Hepatocyte (in vitro differentiated cells): ENCODE measurements around the gene ASPSCR1. TPM values are rescaled to one million over a fixed set of nuclear protein-coding genes. Genes with fewer than 3 reads are reported as not detected.
A peak's percentile ranks its signal among the peaks of the same experiment; 100 is the strongest.

Experiments
- DNase-seq: peaks from one replicate; pipeline ENCODE4 v3.0.0-alpha.2; 2016; ENCODE audit warnings: low spot score
- H2AFZ ChIP-seq: fragments of 200-600 bp; sonication (generic); 2 replicates; pipeline ENCODE4 v1.6.0; 2016; ENCODE audit warnings: antibody characterized with exemption, mild to moderate bottlenecking
- H3K27ac ChIP-seq: fragments of 200-600 bp; sonication (generic); 2 replicates; pipeline ENCODE4 v1.5.1; 2016; ENCODE audit warnings: mild to moderate bottlenecking
- H3K27me3 ChIP-seq: fragments of 200-600 bp; sonication (generic); 2 replicates; pipeline ENCODE4 v1.6.1; 2016
- H3K36me3 ChIP-seq: fragments of 200-600 bp; sonication (generic); replicated peaks from 2 replicates; pipeline ENCODE4 v1.5.1; 2016; ENCODE audit warnings: low read depth; ENCODE audit not compliant: insufficient read depth
- H3K4me1 ChIP-seq: fragments of 200-600 bp; sonication (generic); 2 replicates; pipeline ENCODE4 v1.5.1; 2016; ENCODE audit warnings: mild to moderate bottlenecking, moderate library complexity; ENCODE audit not compliant: insufficient read depth
- H3K4me2 ChIP-seq: fragments of 200-600 bp; sonication (generic); 2 replicates; pipeline ENCODE4 v1.6.0; 2016
- H3K4me3 ChIP-seq: fragments of 200-600 bp; sonication (generic); 2 replicates; pipeline ENCODE4 v1.5.1; 2016; ENCODE audit warnings: mild to moderate bottlenecking
- H3K79me2 ChIP-seq: fragments of 200-600 bp; sonication (generic); 2 replicates; pipeline ENCODE4 v1.6.0; 2017; ENCODE audit warnings: mild to moderate bottlenecking
- H3K9me2 ChIP-seq: fragments of 200-600 bp; sonication (generic); replicated peaks from 2 replicates; pipeline ENCODE4 v1.6.0; 2017; ENCODE audit warnings: mild to moderate bottlenecking; ENCODE audit not compliant: insufficient read depth
- H3K9me3 ChIP-seq: fragments of 200-600 bp; sonication (generic); 2 replicates; pipeline ENCODE4 v1.5.1; 2016; ENCODE audit warnings: low read depth, mild to moderate bottlenecking
- H4K20me1 ChIP-seq: fragments of 200-600 bp; sonication (generic); 2 replicates; pipeline ENCODE4 v1.6.0; 2016; ENCODE audit warnings: mild to moderate bottlenecking; ENCODE audit not compliant: insufficient read depth, poor library complexity, severe bottlenecking
- EZH2 ChIP-seq: fragments of 200-600 bp; sonication (generic); IDR thresholded peaks from 2 replicates; pipeline ENCODE4 v1.6.1; 2016; ENCODE audit warnings: antibody characterized with exemption, mild to moderate bottlenecking, borderline replicate concordance
- EZH2phosphoT487 ChIP-seq: fragments of 200-600 bp; sonication (generic); IDR thresholded peaks from one replicate; pipeline ENCODE4 v1.6.1; 2018; ENCODE audit warnings: antibody characterized with exemption, mild to moderate bottlenecking, low read depth, moderate library complexity; ENCODE audit not compliant: unreplicated experiment, severe bottlenecking
- WGBS: methylation state at CpG from one replicate; pipeline ENCODE4 v1.1.6; 2016; ENCODE audit warnings: low lambda C conversion rate; ENCODE audit errors: missing lambda C conversion rate; 5-methylcytosine and 5-hydroxymethylcytosine counted together
- polyA plus RNA-seq: library from polyadenylated mRNA; unstranded; fragments of >200 nt; fragmentation: Nextera tagmentation; extraction: Ambion mirVana; gene quantifications from 2 replicates; pipeline ENCODE4 v1.2.1, GENCODE V29; 2016
- total RNA-seq: library from RNA; depleted of rRNA; stranded (reverse); fragments of >200 nt; gene quantifications from 2 replicates; pipeline ENCODE4 v1.2.3, GENCODE V29; 2014
- TF ChIP-seq, protein P1 (sequence below): fragments of 200-600 bp; sonication (generic); IDR thresholded peaks from 2 replicates; pipeline ENCODE4 v1.5.1; 2016; ENCODE audit warnings: antibody characterized with exemption, mild to moderate bottlenecking; ENCODE audit not compliant: poor library complexity

ASPSCR1 gene
- total and polyA plus RNA-seq, 2 experiments from 2014 or later: 28.4 to 45.9 TPM

DNA sequence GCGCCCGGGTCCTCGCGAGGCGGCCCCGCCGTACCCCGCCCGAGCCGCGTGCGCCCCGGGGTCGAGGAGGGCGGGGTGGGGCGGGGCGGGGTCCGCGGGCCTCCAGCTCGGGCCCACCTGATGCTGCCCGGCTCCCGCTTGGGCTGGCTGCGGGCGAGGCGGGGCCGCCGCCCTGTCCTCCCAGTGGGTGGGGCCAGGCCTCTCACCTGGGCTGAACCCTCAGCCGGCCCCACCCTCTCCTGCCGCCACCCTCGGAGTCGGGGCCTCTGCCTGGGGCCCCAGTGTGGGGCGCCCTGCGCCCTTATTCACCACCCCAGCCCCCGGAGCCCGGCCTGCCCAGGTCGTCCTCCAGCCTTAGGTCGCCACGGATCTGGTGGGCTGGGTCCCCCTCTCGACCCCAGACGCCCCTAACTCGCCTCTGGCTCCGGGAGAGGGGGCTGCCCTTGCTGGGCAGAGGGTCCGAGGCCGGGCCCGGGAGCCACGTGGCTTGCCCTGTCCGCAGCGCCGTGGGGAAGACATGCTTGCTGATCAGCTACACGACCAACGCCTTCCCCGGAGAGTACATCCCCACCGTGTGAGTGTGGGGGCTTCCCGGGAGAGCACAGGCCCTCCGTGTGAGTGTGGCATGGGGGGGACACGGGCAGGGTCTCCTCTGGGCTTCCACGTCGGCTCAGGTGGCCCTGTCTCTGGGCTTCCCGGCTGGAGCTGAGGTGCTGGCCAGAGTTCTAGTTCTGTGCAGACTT lies 54.6 kb downstream of the ASPSCR1 start:
- WGBS: 21% methylated on average over 28 of the region's 59 CpGs
- H3K4me3 ChIP-seq: peak overlapping the region; percentile 24
- peaks cover 20% of the 10 kb centered on the region for H3K4me1 ChIP-seq
- H3K27me3 ChIP-seq: no peaks in the 10 kb centered on the region
- H3K9me2 ChIP-seq: no peaks in the 10 kb centered on the region
- H3K79me2 ChIP-seq: peaks cover 11% of the 10 kb centered on the region
- H3K4me2 ChIP-seq: peak overlapping the region; percentile 96
- no peaks in the 10 kb centered on the region for H4K20me1 ChIP-seq
- TF ChIP-seq, protein P1, sequence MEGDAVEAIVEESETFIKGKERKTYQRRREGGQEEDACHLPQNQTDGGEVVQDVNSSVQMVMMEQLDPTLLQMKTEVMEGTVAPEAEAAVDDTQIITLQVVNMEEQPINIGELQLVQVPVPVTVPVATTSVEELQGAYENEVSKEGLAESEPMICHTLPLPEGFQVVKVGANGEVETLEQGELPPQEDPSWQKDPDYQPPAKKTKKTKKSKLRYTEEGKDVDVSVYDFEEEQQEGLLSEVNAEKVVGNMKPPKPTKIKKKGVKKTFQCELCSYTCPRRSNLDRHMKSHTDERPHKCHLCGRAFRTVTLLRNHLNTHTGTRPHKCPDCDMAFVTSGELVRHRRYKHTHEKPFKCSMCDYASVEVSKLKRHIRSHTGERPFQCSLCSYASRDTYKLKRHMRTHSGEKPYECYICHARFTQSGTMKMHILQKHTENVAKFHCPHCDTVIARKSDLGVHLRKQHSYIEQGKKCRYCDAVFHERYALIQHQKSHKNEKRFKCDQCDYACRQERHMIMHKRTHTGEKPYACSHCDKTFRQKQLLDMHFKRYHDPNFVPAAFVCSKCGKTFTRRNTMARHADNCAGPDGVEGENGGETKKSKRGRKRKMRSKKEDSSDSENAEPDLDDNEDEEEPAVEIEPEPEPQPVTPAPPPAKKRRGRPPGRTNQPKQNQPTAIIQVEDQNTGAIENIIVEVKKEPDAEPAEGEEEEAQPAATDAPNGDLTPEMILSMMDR: no peak
- TF ChIP-seq EZH2phosphoT487 (no peak), EZH2 (no peak)
- no peaks in the 10 kb centered on the region for H3K9me3 ChIP-seq
- no peak overlapping the region for H3K27ac ChIP-seq
- H2AFZ ChIP-seq: no peak overlapping the region
- DNase-seq: peak; percentile 73
- H3K36me3 ChIP-seq: no peaks in the 10 kb centered on the region

DNA sequence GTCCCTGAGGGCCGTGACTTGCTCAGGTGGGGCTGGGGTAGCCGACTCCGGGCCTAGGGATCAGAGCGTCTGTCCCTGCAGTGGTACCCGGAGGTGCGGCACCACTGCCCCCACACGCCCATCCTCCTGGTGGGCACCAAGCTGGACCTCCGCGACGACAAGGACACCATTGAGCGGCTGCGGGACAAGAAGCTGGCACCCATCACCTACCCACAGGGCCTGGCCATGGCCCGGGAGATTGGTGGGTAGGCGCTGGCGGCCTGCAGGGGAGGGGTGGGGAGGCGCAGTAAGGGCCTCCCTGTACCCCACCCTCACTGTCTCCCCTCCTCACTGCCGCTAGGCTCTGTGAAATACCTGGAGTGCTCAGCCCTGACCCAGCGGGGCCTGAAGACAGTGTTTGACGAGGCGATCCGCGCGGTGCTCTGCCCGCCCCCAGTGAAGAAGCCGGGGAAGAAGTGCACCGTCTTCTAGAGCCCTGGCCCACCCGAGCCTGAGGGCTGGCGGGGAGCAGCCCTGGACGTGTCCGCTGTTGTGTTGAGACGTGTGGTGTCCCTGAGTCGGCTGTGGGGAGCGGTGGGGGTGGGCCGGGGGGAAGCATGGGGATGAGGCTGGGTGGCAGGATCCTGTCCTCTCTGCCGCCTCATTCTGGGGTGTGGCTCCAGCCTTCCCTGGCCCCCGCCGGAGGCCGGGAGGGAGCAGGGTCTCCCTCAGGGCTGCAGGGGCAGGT lies 56.1 kb downstream of the ASPSCR1 start:
- Histone ChIP-seq H3K9me2 (no peaks in the 10 kb centered on the region), H3K79me2 (peaks cover 11% of the 10 kb centered on the region), H3K27ac (no peak overlapping the region), H3K4me1 (peaks cover 20% of the 10 kb centered on the region), H3K4me3 (no peak overlapping the region), H2AFZ (no peak overlapping the region), H4K20me1 (no peaks in the 10 kb centered on the region), H3K9me3 (no peaks in the 10 kb centered on the region), H3K36me3 (no peaks in the 10 kb centered on the region), H3K4me2 (no peak overlapping the region), H3K27me3 (no peaks in the 10 kb centered on the region)
- TF ChIP-seq, protein P1: no peak
- TF ChIP-seq EZH2phosphoT487 (no peak), EZH2 (no peak)
- WGBS: 95% methylated on average over 17 of the region's 38 CpGs
- DNase-seq: no peak

DNA sequence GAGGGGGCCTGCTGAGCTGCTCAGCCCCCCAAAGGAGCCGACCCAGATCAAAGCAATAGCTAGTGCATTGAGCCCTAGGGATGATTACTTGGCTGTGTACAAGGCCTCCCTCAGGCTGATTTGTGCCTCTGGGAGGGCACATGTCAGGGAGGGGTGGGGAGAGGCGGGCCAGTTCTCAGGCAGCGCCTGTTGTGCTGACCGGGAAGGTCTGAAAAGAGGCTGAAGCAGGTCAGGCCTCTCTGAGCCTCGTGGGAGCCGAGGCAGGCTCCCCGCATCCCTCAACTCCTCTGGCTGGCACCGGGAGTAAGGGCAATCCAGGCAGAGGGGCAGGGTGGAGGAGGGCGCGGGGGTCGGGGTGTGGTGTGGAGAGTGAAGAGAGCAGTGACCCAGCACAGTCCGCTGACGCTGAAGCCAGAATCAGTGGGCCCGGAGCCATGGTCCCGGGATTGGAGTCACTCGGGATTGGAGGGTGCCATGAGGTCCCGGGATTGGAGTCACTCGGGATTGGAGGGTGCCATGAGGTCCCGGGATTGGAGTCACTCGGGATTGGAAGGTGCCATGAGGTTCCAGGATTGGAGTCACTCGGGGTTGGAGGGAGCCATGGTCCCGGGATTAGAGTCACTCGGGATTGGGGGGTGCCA lies 57.1 kb downstream of the ASPSCR1 start:
- no peak overlapping the region for H3K27ac ChIP-seq
- TF ChIP-seq EZH2: no peak
- no peak for TF ChIP-seq EZH2phosphoT487
- TF ChIP-seq, protein P1: no peak
- no peaks in the 10 kb centered on the region for H4K20me1 ChIP-seq
- WGBS: 87% methylated on average over 18 of the region's 23 CpGs
- H3K27me3 ChIP-seq: no peaks in the 10 kb centered on the region
- H2AFZ ChIP-seq: no peak overlapping the region
- H3K9me2 ChIP-seq: no peaks in the 10 kb centered on the region
- DNase-seq: no peak
- H3K36me3 ChIP-seq: no peaks in the 10 kb centered on the region
- H3K4me1 ChIP-seq: peaks cover 20% of the 10 kb centered on the region
- H3K79me2 ChIP-seq: peaks cover 11% of the 10 kb centered on the region
- H3K4me2 ChIP-seq: no peak overlapping the region
- no peaks in the 10 kb centered on the region for H3K9me3 ChIP-seq
- H3K4me3 ChIP-seq: no peak overlapping the region
